Measurements from ENCODE around the gene EIF4EBP3. TPM values are rescaled to one million over a fixed set of nuclear protein-coding genes. Genes with fewer than 3 reads are reported as not detected.

The EIF4EBP3 gene
- polyA plus RNA-seq, 1 donor (not counting 4 experiments of a cell fraction or from before 2014, with no cell fraction given): 5.2 TPM

GRCh38 chr5:140594169-140594568 is 46.7 kb downstream of the EIF4EBP3 start:
- no peaks in the 10 kb centered on the region for H3K9me3 ChIP-seq (ENCODE audit: control insufficient read depth, low read depth, low read length)
- dilution Hi-C loops (cut with MboI; ENCODE audit: extremely low pct_ligation_motif_present, low sequenced_read_pairs): no loop called here
- H3K4me2 ChIP-seq (ENCODE audit: control insufficient read depth, extremely low read depth, insufficient read depth, low read depth, low read length): no peak overlapping the region
- H2AFZ ChIP-seq (ENCODE audit: control insufficient read depth, low read length): no peak overlapping the region
- H3K36me3 ChIP-seq (ENCODE audit: control insufficient read depth in 2 of 2, extremely low read depth in 1 of 2, insufficient read depth in 2 of 2, low read length in 2 of 2): no peaks in the 10 kb centered on the region
- DNase-seq (ENCODE audit: low read depth, low spot score): no peak
- peaks cover 20% of the 10 kb centered on the region for H3K4me1 ChIP-seq (ENCODE audit: control insufficient read depth, extremely low read depth, insufficient read depth, low read length)
- H3K27me3 ChIP-seq (ENCODE audit: control insufficient read depth, extremely low read depth, insufficient read depth, low read length): no peaks in the 10 kb centered on the region
- FAIRE-seq: no peak
- H4K20me1 ChIP-seq (ENCODE audit: control insufficient read depth, extremely low read depth, insufficient read depth, low read length): no peaks in the 10 kb centered on the region
- no peaks in the 10 kb centered on the region for H3K9me1 ChIP-seq (ENCODE audit: control insufficient read depth, extremely low read depth, insufficient read depth, low read length)
- H3K27ac ChIP-seq (ENCODE audit: control insufficient read depth, insufficient read depth, low read length): no peak overlapping the region
- H3K9ac ChIP-seq (ENCODE audit: control insufficient read depth, extremely low read depth, insufficient read depth, low read length): no peak overlapping the region
- H3K79me2 ChIP-seq (ENCODE audit: control insufficient read depth, insufficient read depth, low read length): no peaks in the 10 kb centered on the region
- H3K4me3 ChIP-seq (ENCODE audit: control insufficient read depth in 2 of 3, extremely low read depth in 1 of 3, insufficient read depth in 2 of 3, low read depth in 1 of 3, low read length in 3 of 3): no peak overlapping the region
- TF ChIP-seq EZH2 (IDR thresholded peaks at IDR 0.05; ENCODE audit: low read length): no peak
- TF ChIP-seq CTCF (optimal IDR thresholded peaks at IDR 0.05 in 1 of 3, IDR thresholded peaks at IDR 0.05 in 1 of 3, conservative IDR thresholded peaks at IDR 0.05 in 1 of 3; ENCODE audit: extremely low read depth in 1 of 3, insufficient read depth in 2 of 3, low read length in 3 of 3): no peak

- H3K9me3 ChIP-seq (ENCODE audit: control insufficient read depth, low read depth, low read length): no peaks in the 10 kb centered on the region
- peaks cover 16% of the 10 kb centered on the region for H3K4me1 ChIP-seq (ENCODE audit: control insufficient read depth, extremely low read depth, insufficient read depth, low read length)
- H3K4me2 ChIP-seq (ENCODE audit: control insufficient read depth, extremely low read depth, insufficient read depth, low read depth, low read length): no peak overlapping the region
- H4K20me1 ChIP-seq (ENCODE audit: control insufficient read depth, extremely low read depth, insufficient read depth, low read length): no peaks in the 10 kb centered on the region
- H3K79me2 ChIP-seq (ENCODE audit: control insufficient read depth, insufficient read depth, low read length): no peaks in the 10 kb centered on the region
- FAIRE-seq (no peak), DNase-seq (ENCODE audit: low read depth, low spot score) (no peak)
- no peak overlapping the region for H2AFZ ChIP-seq (ENCODE audit: control insufficient read depth, low read length)
- H3K27me3 ChIP-seq (ENCODE audit: control insufficient read depth, extremely low read depth, insufficient read depth, low read length): no peaks in the 10 kb centered on the region
- H3K9me1 ChIP-seq (ENCODE audit: control insufficient read depth, extremely low read depth, insufficient read depth, low read length): no peaks in the 10 kb centered on the region
- no peak overlapping the region for H3K9ac ChIP-seq (ENCODE audit: control insufficient read depth, extremely low read depth, insufficient read depth, low read length)
- H3K36me3 ChIP-seq (ENCODE audit: control insufficient read depth in 2 of 2, extremely low read depth in 1 of 2, insufficient read depth in 2 of 2, low read length in 2 of 2): no peaks in the 10 kb centered on the region
- TF ChIP-seq CTCF (optimal IDR thresholded peaks at IDR 0.05 in 1 of 3, IDR thresholded peaks at IDR 0.05 in 1 of 3, conservative IDR thresholded peaks at IDR 0.05 in 1 of 3; ENCODE audit: extremely low read depth in 1 of 3, insufficient read depth in 2 of 3, low read length in 3 of 3): no peak
- no peak for TF ChIP-seq EZH2 (IDR thresholded peaks at IDR 0.05; ENCODE audit: low read length)
- dilution Hi-C loops (cut with MboI; ENCODE audit: extremely low pct_ligation_motif_present, low sequenced_read_pairs): no loop called here
- H3K27ac ChIP-seq (ENCODE audit: control insufficient read depth, insufficient read depth, low read length): no peak overlapping the region
- no peak overlapping the region for H3K4me3 ChIP-seq (ENCODE audit: control insufficient read depth in 2 of 3, extremely low read depth in 1 of 3, insufficient read depth in 2 of 3, low read depth in 1 of 3, low read length in 3 of 3)
Measured at GRCh38 chr5:140595538-140596300, 48.3 kb downstream of the EIF4EBP3 start.

Measured in keratinocyte (primary cell).